ENCODE data around the gene HMG20B.

DNA sequence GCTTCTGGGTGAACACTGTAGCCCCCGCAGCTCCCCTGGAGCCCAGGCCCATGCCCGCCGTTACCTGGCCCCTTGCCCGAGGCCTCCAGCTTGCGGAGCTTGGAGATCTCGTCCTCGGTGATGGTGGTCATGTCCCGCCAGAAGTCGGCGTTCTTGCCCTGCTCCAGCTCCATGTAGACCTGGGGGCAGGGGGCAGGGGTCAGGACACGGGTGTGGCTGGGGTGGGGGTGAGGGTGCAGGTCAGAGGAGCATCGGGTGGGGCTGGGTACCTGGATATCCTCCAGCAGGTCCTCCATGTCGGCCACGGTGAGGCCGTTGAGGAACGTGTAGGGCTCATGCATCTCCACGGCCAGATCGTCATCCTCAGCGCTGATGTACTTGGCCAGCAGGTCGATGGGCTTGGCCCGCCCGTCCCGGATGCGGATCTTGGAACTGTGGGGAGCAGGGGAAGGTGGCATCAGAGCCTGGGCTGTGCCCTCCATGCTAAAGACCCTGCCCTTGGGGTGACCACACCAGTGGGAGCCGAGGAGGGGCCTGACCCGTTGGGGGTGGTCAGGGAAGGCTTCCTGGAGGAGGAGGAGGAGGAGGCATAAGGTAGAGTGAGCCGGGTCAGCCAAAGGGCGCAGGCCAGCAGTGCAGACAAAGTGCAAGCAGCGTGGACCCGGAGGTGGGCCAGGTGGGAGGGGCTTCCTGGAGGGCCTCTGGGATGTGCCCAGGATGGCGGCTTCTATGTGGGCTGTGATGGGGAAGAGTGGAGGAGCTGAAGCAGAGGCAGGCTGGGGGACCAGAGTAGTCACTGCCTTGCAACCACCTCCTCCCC lies 46.3 kb downstream of the HMG20B start:
- TF ChIP-seq, protein P1, sequence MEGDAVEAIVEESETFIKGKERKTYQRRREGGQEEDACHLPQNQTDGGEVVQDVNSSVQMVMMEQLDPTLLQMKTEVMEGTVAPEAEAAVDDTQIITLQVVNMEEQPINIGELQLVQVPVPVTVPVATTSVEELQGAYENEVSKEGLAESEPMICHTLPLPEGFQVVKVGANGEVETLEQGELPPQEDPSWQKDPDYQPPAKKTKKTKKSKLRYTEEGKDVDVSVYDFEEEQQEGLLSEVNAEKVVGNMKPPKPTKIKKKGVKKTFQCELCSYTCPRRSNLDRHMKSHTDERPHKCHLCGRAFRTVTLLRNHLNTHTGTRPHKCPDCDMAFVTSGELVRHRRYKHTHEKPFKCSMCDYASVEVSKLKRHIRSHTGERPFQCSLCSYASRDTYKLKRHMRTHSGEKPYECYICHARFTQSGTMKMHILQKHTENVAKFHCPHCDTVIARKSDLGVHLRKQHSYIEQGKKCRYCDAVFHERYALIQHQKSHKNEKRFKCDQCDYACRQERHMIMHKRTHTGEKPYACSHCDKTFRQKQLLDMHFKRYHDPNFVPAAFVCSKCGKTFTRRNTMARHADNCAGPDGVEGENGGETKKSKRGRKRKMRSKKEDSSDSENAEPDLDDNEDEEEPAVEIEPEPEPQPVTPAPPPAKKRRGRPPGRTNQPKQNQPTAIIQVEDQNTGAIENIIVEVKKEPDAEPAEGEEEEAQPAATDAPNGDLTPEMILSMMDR (IDR thresholded peaks at IDR 0.05): peak; percentile 33
- TF ChIP-seq, protein P2, sequence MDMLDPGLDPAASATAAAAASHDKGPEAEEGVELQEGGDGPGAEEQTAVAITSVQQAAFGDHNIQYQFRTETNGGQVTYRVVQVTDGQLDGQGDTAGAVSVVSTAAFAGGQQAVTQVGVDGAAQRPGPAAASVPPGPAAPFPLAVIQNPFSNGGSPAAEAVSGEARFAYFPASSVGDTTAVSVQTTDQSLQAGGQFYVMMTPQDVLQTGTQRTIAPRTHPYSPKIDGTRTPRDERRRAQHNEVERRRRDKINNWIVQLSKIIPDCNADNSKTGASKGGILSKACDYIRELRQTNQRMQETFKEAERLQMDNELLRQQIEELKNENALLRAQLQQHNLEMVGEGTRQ (CRISPR knock-in tag; IDR thresholded peaks at IDR 0.05): no peak
- TF ChIP-seq CBFB (CRISPR knock-in tag; IDR thresholded peaks at IDR 0.05; ENCODE audit: low read depth) (no peak), SP1 (CRISPR knock-in tag; conservative IDR thresholded peaks at IDR 0.05) (no peak), ZNF317 (CRISPR knock-in tag; IDR thresholded peaks at IDR 0.05; ENCODE audit: borderline replicate concordance, low read depth) (no peak), GABPB1 (CRISPR knock-in tag; IDR thresholded peaks at IDR 0.05) (no peak), HMGA2 (CRISPR knock-in tag; IDR thresholded peaks at IDR 0.05) (no peak), ZBTB21 (CRISPR knock-in tag; IDR thresholded peaks at IDR 0.05; ENCODE audit: borderline replicate concordance) (no peak)
- TF ChIP-seq, protein P3, sequence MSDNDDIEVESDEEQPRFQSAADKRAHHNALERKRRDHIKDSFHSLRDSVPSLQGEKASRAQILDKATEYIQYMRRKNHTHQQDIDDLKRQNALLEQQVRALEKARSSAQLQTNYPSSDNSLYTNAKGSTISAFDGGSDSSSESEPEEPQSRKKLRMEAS (CRISPR knock-in tag; IDR thresholded peaks at IDR 0.05): no peak
- TF ChIP-seq, protein P4, sequence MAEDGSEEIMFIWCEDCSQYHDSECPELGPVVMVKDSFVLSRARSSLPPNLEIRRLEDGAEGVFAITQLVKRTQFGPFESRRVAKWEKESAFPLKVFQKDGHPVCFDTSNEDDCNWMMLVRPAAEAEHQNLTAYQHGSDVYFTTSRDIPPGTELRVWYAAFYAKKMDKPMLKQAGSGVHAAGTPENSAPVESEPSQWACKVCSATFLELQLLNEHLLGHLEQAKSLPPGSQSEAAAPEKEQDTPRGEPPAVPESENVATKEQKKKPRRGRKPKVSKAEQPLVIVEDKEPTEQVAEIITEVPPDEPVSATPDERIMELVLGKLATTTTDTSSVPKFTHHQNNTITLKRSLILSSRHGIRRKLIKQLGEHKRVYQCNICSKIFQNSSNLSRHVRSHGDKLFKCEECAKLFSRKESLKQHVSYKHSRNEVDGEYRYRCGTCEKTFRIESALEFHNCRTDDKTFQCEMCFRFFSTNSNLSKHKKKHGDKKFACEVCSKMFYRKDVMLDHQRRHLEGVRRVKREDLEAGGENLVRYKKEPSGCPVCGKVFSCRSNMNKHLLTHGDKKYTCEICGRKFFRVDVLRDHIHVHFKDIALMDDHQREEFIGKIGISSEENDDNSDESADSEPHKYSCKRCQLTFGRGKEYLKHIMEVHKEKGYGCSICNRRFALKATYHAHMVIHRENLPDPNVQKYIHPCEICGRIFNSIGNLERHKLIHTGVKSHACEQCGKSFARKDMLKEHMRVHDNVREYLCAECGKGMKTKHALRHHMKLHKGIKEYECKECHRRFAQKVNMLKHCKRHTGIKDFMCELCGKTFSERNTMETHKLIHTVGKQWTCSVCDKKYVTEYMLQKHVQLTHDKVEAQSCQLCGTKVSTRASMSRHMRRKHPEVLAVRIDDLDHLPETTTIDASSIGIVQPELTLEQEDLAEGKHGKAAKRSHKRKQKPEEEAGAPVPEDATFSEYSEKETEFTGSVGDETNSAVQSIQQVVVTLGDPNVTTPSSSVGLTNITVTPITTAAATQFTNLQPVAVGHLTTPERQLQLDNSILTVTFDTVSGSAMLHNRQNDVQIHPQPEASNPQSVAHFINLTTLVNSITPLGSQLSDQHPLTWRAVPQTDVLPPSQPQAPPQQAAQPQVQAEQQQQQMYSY (CRISPR knock-in tag; IDR thresholded peaks at IDR 0.05): no peak
- TF ChIP-seq, protein P5, sequence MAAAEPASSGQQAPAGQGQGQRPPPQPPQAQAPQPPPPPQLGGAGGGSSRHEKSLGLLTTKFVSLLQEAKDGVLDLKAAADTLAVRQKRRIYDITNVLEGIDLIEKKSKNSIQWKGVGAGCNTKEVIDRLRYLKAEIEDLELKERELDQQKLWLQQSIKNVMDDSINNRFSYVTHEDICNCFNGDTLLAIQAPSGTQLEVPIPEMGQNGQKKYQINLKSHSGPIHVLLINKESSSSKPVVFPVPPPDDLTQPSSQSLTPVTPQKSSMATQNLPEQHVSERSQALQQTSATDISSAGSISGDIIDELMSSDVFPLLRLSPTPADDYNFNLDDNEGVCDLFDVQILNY (CRISPR knock-in tag; IDR thresholded peaks at IDR 0.05): no peak
- TF ChIP-seq, protein P6, sequence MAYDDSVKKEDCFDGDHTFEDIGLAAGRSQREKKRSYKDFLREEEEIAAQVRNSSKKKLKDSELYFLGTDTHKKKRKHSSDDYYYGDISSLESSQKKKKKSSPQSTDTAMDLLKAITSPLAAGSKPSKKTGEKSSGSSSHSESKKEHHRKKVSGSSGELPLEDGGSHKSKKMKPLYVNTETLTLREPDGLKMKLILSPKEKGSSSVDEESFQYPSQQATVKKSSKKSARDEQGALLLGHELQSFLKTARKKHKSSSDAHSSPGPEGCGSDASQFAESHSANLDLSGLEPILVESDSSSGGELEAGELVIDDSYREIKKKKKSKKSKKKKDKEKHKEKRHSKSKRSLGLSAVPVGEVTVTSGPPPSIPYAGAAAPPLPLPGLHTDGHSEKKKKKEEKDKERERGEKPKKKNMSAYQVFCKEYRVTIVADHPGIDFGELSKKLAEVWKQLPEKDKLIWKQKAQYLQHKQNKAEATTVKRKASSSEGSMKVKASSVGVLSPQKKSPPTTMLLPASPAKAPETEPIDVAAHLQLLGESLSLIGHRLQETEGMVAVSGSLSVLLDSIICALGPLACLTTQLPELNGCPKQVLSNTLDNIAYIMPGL (CRISPR knock-in tag; IDR thresholded peaks at IDR 0.05): no peak
- TF ChIP-seq, protein P7, sequence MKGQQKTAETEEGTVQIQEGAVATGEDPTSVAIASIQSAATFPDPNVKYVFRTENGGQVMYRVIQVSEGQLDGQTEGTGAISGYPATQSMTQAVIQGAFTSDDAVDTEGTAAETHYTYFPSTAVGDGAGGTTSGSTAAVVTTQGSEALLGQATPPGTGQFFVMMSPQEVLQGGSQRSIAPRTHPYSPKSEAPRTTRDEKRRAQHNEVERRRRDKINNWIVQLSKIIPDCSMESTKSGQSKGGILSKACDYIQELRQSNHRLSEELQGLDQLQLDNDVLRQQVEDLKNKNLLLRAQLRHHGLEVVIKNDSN (CRISPR knock-in tag; IDR thresholded peaks at IDR 0.05): no peak

Data from WTC11 (cell line).